GM12801 (cell line): ENCODE results near the gene BMP7.

Experiments
- CTCF ChIP-seq: IDR thresholded peaks from one replicate; pipeline ENCODE4 v1.5.1; 2011; ENCODE audit warnings: control low read depth; ENCODE audit not compliant: insufficient read length; ENCODE audit errors: extremely low read depth

BMP7 gene

DNA sequence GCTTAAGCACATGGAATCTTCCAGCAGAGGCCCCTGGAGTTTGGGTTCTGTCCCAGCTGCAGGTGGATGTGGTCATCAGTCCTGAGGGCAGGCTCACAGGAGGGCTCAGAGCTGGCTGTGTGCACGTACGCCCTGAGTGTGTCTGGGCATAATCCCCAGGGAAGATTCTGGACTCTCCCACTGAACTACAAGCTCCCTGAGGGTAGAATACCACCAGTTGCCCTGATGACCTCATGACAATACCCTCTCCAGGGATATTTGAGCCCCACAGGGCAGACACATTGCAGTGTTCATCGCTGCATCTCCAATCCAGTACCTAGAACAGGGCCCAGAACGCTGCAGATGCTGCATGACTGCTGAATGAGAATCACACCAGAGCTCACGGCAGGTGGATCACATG lies 92.5 kb downstream of the BMP7 start:
- no peak for TF ChIP-seq CTCF

- no peak for TF ChIP-seq CTCF
These were observed 93.4 kb downstream of the BMP7 start for GRCh38 chr20:57173041-57173440.

GRCh38 chr20:57170343-57170742 lies 96.1 kb downstream of the BMP7 start:
- TF ChIP-seq CTCF: no peak

GRCh38 chr20:57169162-57169561 lies 97.3 kb downstream of the BMP7 start:
- TF ChIP-seq CTCF: no peak

- TF ChIP-seq CTCF: no peak
These were observed 98.3 kb downstream of the BMP7 start for GRCh38 chr20:57167971-57168701.

DNA sequence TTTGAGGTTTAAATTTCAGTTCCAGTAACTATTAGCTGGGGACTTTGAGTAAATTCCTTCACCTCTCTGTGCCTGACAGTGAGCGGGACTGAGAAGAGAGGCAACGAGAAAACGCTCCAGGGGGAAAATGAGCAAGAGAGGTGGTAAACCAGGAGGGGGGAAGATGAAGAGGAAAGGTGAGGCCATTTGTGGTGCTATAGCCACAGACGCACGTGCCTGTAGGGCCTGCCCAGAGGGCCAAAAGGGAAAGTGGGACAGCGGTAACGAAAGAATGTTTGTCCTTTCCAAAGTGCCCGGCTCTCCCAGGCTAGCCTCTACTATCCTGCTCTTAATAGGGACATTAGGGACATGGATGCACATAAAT lies 99.2 kb downstream of the BMP7 start:
- no peak for TF ChIP-seq CTCF

GRCh38 chr20:57166568-57167291 lies 99.7 kb downstream of the BMP7 start:
- TF ChIP-seq CTCF: no peak
